Neural cell (in vitro differentiated cells): ENCODE measurements around the gene ZNF628. TPM values are rescaled to one million over a fixed set of nuclear protein-coding genes. Genes with fewer than 3 reads are reported as not detected.

Experiments used
- H2AFZ ChIP-seq: fragments of 200-600, 300-800 bp; sonication (generic), shearing (Covaris generic); 2 replicates; pipeline ENCODE4 v1.6.0; 2014; ENCODE audit warnings: low read depth, mild to moderate bottlenecking, antibody characterized with exemption, low read length, moderate library complexity
- H3F3A ChIP-seq: fragments of 200-600 bp; shearing (Covaris generic); 2 replicates; pipeline ENCODE4 v1.6.1; 2016; ENCODE audit warnings: mild to moderate bottlenecking, moderate library complexity, mixed read lengths, antibody characterized with exemption, low read length; ENCODE audit not compliant: insufficient read depth, poor library complexity, severe bottlenecking
- H3K27ac ChIP-seq: fragments of 200-600, 300-800 bp; sonication (generic), shearing (Covaris generic); 2 replicates; pipeline ENCODE4 v1.5.1; 2014; ENCODE audit warnings: mild to moderate bottlenecking, low read length, moderate library complexity
- H3K27me3 ChIP-seq: fragments of 300-800, 200-600 bp; sonication (generic), shearing (Covaris generic); 2 replicates; pipeline ENCODE4 v1.6.0; 2014; ENCODE audit warnings: mild to moderate bottlenecking, low read depth, low read length, moderate library complexity; ENCODE audit not compliant: insufficient read depth
- H3K36me3 ChIP-seq: fragments of 300-800, 200-600 bp; sonication (generic), shearing (Covaris generic); 2 replicates; pipeline ENCODE4 v1.5.1; 2014; ENCODE audit warnings: mild to moderate bottlenecking, antibody characterized with exemption, low read length, moderate library complexity; ENCODE audit not compliant: insufficient read depth
- H3K4me2 ChIP-seq: fragments of 300-800, 200-600 bp; sonication (generic), shearing (Covaris generic); 2 replicates; pipeline ENCODE4 v1.6.0; 2014; ENCODE audit warnings: mild to moderate bottlenecking, low read length
- H3K4me3 ChIP-seq: fragments of 300-800, 200-600 bp; sonication (generic), shearing (Covaris generic); 2 replicates; pipeline ENCODE4 v1.5.1; 2014; ENCODE audit warnings: mild to moderate bottlenecking, low read length, moderate library complexity
- H3K79me2 ChIP-seq: fragments of 200-600 bp; shearing (Covaris generic); replicated peaks from 2 replicates; pipeline ENCODE4 v1.6.0; 2014; ENCODE audit warnings: mild to moderate bottlenecking, low read length, moderate library complexity; ENCODE audit not compliant: insufficient read depth
- H3K9ac ChIP-seq: fragments of 300-800, 200-600 bp; sonication (generic), shearing (Covaris generic); 2 replicates; pipeline ENCODE4 v1.6.1; 2016; ENCODE audit warnings: mild to moderate bottlenecking, low read length, mixed read lengths
- H3K9me2 ChIP-seq: fragments of 200-600 bp; shearing (Covaris generic); 2 replicates; pipeline ENCODE4 v1.6.1; 2016; ENCODE audit warnings: mild to moderate bottlenecking, low read length, mixed read lengths; ENCODE audit not compliant: insufficient read depth
- H3K9me3 ChIP-seq: fragments of 200-600, 300-800 bp; sonication (generic), shearing (Covaris generic); 2 replicates; pipeline ENCODE4 v1.6.1; 2016; ENCODE audit warnings: mild to moderate bottlenecking, mixed run types, low read length, moderate library complexity, mixed read lengths
- H4K20me1 ChIP-seq: fragments of 200-600 bp; shearing (Covaris generic); 2 replicates; pipeline ENCODE4 v1.6.1; 2016; ENCODE audit warnings: mild to moderate bottlenecking, mixed run types; ENCODE audit not compliant: insufficient read depth
- CTCF ChIP-seq: fragments of 450-650 bp; IDR thresholded peaks from 2 replicates; pipeline ENCODE4 v1.5.1; 2014; ENCODE audit warnings: antibody characterized with exemption, mild to moderate bottlenecking, moderate library complexity; ENCODE audit not compliant: poor library complexity, severe bottlenecking
- EP300 ChIP-seq: fragments of 450-650 bp; conservative IDR thresholded peaks from 2 replicates; pipeline ENCODE4 v1.6.1; 2014; ENCODE audit warnings: antibody characterized with exemption, mild to moderate bottlenecking, moderate library complexity; ENCODE audit not compliant: poor library complexity, severe bottlenecking
- EZH2 ChIP-seq: fragments of 200-600, 300-800 bp; shearing (Covaris generic), sonication (generic); IDR thresholded peaks from 2 replicates; pipeline ENCODE4 v1.6.1; 2014; ENCODE audit warnings: antibody characterized with exemption, low read length, borderline replicate concordance, mild to moderate bottlenecking; ENCODE audit not compliant: insufficient read depth, poor library complexity, severe bottlenecking
- MXI1 ChIP-seq: fragments of 450-650 bp; conservative IDR thresholded peaks from 2 replicates; pipeline ENCODE4 v1.6.1; 2014; ENCODE audit warnings: antibody characterized with exemption, mild to moderate bottlenecking; ENCODE audit not compliant: poor library complexity, severe bottlenecking
- POLR2AphosphoS5 ChIP-seq: IDR thresholded peaks from 2 replicates; pipeline ENCODE4 v1.6.1; 2012
- RAD21 ChIP-seq: fragments of 450-650 bp; conservative IDR thresholded peaks from 2 replicates; pipeline ENCODE4 v1.6.1; 2014; ENCODE audit warnings: antibody characterized with exemption, mild to moderate bottlenecking, moderate library complexity
- REST ChIP-seq: IDR thresholded peaks from 2 replicates; pipeline ENCODE4 v1.6.1; 2012; ENCODE audit warnings: borderline replicate concordance
- SMC3 ChIP-seq: fragments of 450-650 bp; conservative IDR thresholded peaks from 2 replicates; pipeline ENCODE4 v1.6.1; 2014; ENCODE audit warnings: antibody characterized with exemption, mild to moderate bottlenecking, moderate library complexity; ENCODE audit not compliant: poor library complexity
- TAF1 ChIP-seq: IDR thresholded peaks from 2 replicates; pipeline ENCODE4 v1.6.1; 2012; ENCODE audit warnings: low read depth
- polyA plus RNA-seq: library from polyadenylated mRNA; depleted of rRNA; stranded (reverse); fragments of >200 nt; gene quantifications from 2 replicates; pipeline ENCODE4 v1.2.3, GENCODE V29; 2014

Gene ZNF628
- polyA plus RNA-seq, 1 donor from 2014 or later = 0.37 TPM

- H3K4me2 ChIP-seq = no peak overlapping the region
- no peaks in the 10 kb centered on the region for H3F3A ChIP-seq
- H3K9me3 ChIP-seq = no peaks in the 10 kb centered on the region
- H3K9me2 ChIP-seq = no peaks in the 10 kb centered on the region
- no peak overlapping the region for H2AFZ ChIP-seq
- H3K36me3 ChIP-seq = peaks cover 25% of the 10 kb centered on the region
- no peak overlapping the region for H3K27ac ChIP-seq
- no peaks in the 10 kb centered on the region for H4K20me1 ChIP-seq
- H3K9ac ChIP-seq = no peak overlapping the region
- H3K4me3 ChIP-seq = no peak overlapping the region
- TF ChIP-seq POLR2AphosphoS5 (no peak), CTCF (no peak), SMC3 (no peak), REST (no peak), TAF1 (no peak), EZH2 (no peak), EP300 (no peak), MXI1 (no peak), RAD21 (no peak)
- H3K79me2 ChIP-seq = no peaks in the 10 kb centered on the region
- H3K27me3 ChIP-seq = no peaks in the 10 kb centered on the region
Measured at GRCh38 chr19:55432241-55432959, 44.0 kb upstream of the ZNF628 start.

GRCh38 chr19:55433292-55433691 lies 43.1 kb upstream of the ZNF628 start:
- no peaks in the 10 kb centered on the region for H3K9me3 ChIP-seq
- H3K9ac ChIP-seq = no peak overlapping the region
- H3K27ac ChIP-seq = no peak overlapping the region
- no peaks in the 10 kb centered on the region for H3F3A ChIP-seq
- no peak overlapping the region for H3K4me2 ChIP-seq
- no peak overlapping the region for H3K4me3 ChIP-seq
- TF ChIP-seq EZH2 (no peak), EP300 (no peak), POLR2AphosphoS5 (no peak), SMC3 (no peak), RAD21 (no peak), TAF1 (no peak)
- no peak overlapping the region for H2AFZ ChIP-seq
- no peaks in the 10 kb centered on the region for H4K20me1 ChIP-seq
- H3K27me3 ChIP-seq = peaks cover 2% of the 10 kb centered on the region
- H3K9me2 ChIP-seq = no peaks in the 10 kb centered on the region
- H3K79me2 ChIP-seq = no peaks in the 10 kb centered on the region
- H3K36me3 ChIP-seq = peaks cover 25% of the 10 kb centered on the region
